HG02885 (cell line): Measurements from ENCODE around the gene GLRA3.
"Not testable (repeated sequence)": the region's sequence is repeated elsewhere in the genome, so short reads cannot be mapped to it uniquely, and the experiment has no call there.

ENCODE experiments used
- ATAC-seq: cut with Tn5 transposase; IDR thresholded peaks from one replicate; pipeline ENCODE4 v1.9.1; 2021; ENCODE audit warnings: mild to moderate bottlenecking; ENCODE audit not compliant: unreplicated experiment, poor library complexity

Gene GLRA3

DNA sequence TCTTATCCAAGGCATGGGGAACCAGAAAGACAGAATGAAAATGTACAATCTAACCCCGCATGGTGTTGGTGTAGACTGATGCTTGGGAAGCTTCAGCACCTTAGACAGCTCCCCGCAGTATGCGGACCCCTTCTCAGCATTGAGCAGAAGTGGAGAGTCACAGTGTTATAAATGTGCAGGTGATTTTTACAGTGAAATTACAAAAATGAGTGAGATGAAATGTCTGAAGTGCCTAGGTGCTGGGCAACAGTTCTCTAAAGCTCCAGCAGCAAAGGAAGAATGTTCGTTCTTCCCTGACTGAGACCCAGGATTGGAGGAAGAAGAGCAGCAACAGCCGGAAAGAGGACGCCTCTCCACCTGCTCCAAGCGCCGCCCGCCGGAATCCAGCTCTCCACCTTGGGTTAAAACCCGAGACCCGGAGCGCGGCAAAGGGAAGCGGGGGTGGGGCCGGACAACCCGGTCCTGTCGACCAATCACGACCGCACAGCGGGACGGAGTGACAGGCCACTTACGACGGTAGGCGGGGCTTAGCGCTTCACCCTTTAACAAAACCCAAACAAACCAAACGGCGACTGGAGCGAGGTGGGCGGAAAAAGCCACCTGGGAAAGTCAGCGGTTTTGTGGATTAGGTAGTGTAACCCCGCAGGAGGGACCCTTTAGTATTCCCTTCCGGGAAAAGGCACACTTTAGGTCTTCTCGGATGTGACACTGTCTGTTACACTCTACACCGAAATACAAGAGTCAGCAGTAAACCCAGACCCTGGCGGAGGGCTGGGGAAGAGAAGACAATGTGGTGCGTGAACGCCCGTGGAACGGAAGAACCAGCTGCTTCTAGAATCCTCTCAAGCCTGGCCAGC, at the start of gene GLRA3:
Gene GLRA3 (minus strand): TSS at position 403 of the 857 bp plus-strand sequence. CDS start 436 bp downstream, outside the sequence.
- peak; percentile 97 for ATAC-seq

DNA sequence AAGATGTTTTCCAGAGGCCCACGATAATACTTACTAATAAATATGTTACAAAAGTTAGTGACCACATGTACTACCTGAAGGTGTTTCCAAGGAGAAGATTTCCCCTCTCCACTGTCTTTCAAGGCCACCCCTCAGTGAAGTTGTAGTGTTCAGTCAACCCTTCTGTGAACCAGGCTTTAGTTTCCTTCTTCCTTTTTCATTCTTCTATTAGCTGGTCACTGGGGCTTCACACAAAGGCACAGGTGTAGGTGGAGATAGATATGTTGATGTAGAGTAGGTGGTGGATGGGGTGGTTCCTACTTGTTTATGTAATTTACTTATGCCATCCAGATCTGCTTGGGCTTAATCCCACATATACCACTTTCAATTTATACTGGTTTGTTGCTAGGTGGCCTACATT, 45.9 kb upstream of the GLRA3 start:
- peak; percentile 40 for ATAC-seq

DNA sequence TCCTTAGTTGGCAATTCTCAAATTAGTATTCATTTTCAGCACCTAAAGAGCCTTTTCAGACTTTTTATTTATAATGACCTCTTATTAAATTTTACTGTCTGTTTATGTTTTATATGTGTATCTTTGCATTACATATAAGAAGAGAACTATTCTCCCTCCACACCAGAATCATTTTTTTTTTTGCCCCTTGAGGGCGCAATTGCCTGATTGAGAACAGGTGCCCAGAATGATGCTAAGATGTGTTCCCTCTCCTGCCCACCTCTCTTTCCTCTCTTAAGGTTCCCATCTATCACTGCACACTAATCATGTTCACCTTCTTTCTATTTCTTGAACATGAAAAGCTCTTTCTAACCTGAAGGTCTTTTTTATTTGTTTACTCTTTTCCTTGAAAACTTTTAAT, 44.9 kb upstream of the GLRA3 start:
- ATAC-seq = peak; percentile 84

DNA sequence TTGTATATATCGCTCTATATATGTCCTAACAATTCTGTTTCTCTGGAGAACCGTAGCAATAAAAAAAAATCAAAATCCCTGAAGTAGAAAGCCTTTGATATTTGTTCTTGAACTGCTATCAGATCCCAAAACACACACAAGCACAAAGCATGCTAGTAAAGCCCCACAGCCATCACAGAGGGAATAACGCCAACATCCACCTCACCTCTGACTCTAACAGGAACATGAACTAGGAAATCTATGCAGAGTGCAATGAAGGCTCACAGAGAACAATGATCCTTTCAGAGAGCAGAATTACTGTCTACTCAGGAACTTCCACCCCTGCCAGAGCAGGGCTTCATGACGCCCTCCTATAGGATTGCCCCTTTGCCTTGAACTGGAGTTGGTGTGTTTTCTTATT, 44.1 kb upstream of the GLRA3 start:
- not testable (repeated sequence) for ATAC-seq

DNA sequence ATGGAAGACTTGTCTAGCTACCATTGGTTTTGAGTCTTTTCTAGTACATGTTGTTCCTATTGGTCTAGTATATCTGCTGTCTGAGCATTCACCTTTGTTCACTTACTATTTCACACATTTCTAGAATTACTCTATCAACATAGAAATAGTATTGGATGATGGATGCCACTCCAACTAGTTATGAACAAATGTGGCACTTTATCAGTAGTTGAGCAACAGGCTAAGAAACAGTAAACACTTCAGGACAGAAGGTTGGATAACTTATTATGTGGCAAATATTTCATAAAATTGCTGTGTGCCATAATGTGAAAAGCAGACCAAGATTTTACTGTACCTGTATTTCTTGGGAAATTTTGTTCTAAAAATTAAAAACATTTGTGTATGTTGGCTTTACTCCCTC, 42.4 kb upstream of the GLRA3 start:
- no peak for ATAC-seq

DNA sequence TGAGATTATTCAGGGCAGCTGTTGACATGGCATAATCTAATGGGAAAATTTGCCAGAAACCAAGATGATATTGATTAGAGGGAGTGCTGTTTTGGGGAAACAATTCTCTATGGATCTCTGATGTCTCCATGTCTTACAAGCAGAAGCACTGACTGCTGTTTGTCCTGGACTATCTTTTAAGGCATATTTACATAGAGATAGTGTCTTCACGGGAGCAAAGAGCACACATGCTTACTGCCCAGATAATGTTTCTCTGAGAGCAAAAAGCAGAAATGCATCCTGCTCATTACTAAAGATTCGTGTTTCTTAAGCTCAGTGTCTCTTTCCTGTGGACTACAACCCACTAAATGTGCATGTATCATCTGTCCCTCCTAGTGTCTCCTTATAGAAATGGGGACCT, 41.3 kb upstream of the GLRA3 start:
- no peak for ATAC-seq

DNA sequence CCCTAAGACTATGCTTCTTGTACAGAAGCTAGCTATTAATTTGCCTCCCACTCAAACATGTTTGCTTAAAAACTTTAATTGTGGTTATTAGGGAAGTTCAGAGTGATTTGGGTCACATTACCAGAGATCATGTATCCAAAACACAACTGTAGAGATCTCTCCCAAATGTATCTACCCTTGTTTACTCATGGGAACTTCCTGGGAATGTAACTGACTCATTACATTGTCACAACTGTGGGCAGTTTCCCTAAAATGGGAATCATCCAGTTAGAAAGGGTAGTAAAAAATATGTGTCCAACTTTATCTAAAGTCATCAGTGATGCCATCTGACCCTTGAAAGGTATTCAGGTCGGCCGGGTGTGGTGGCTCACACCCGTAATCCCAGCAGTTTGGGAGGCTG, 40.3 kb upstream of the GLRA3 start:
- no peak for ATAC-seq

DNA sequence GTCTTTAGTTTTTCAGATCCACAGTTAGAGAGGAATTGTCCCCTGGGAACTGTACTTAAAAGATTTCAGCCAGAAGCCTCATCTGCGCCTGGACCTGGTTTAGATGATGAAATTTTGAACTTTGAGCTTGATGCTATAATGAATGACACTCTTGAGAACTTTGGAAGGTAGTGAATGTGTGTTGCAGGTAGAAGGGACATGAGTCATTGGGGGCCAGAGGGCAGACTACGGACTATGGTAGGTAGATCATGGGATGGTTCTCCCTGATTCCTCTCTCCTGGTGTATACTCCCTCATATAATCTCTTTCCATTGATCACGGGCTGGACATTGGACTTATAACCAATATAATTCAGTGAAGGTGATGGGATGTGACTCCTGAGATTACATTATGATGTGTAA, 38.9 kb upstream of the GLRA3 start:
- ATAC-seq = no peak

DNA sequence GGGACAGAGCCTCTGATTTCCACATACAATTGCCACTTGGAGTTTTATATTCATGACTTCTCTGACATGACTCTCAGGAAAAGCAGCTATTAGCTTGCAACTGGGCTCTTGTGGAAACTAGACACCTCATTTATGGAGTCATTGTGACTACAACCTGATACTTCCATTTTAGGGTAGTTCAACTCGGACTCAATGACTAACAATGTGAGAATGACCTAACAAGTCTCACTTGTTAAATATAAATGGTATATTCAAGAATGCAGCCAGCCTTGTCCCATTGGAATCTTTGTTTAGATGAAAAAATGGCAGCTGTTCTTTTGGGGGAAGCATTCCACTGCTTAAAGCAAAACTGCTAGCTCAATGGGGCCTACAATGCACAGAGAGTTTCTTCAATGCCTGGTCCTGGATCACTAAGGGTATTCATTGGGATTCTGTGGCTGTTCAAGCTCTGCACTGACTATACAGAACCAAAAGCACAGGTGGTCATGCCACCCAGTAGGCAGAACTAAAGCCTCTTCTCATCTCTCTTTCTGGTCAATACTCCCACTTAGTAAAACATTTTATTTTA, 36.5 kb upstream of the GLRA3 start:
- ATAC-seq = peak; percentile 78

DNA sequence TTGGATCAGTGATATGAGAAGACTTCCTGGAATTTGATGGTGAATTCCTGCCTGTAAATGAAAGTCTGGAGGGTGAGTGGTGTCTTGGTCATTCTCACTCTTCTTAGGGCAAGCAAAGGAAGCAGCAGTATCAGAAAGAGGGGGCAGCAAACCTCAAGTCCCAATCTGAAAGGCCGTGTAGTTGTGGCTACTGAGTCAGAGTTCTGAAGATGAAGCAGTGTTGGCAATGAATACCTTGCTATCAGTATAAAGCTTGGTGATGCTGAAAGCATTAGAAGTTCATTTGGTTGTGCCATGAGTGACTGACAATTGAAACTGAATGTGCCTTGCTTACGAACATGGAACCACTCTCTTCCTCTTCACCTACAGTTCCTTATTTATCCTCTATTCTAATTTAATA, 35.0 kb upstream of the GLRA3 start:
- no peak for ATAC-seq

DNA sequence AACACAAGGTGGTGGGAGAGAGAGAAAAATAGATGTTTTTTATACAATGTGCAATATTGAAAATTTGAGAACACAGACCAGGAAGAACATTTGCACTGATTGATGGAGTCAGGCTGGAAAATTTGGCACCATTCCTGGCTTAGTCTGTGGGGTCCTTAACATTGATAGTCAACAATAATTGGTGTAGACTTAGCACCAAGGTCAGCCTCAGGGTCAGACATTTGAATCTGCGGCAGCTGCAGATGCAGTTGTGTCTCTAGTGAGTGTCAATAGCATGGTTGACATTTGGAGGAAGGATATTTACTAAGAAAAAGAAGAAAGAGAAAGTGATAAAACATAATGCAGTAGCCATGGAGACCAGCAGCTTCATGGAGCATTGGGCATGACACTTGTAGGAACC, 31.5 kb upstream of the GLRA3 start:
- ATAC-seq = no peak

DNA sequence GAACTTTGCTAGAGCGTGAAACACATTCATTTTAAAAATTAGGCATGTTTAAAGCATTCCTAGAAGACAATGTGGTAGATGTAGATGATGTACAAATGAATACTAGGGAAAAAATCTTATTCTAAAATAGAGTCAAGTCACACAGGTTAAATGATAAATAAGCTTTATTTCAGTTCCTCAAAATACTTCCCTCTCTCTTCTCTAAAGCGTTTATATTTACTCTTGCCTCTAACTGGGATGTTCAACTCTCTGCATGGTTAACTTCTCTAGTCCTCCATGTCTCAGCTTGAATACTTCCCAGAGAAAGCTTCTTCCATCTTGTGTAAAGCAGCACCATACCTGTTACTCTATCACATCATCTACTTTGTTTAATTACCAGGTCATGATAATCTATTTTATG, 30.9 kb upstream of the GLRA3 start:
- ATAC-seq = peak; percentile 96

DNA sequence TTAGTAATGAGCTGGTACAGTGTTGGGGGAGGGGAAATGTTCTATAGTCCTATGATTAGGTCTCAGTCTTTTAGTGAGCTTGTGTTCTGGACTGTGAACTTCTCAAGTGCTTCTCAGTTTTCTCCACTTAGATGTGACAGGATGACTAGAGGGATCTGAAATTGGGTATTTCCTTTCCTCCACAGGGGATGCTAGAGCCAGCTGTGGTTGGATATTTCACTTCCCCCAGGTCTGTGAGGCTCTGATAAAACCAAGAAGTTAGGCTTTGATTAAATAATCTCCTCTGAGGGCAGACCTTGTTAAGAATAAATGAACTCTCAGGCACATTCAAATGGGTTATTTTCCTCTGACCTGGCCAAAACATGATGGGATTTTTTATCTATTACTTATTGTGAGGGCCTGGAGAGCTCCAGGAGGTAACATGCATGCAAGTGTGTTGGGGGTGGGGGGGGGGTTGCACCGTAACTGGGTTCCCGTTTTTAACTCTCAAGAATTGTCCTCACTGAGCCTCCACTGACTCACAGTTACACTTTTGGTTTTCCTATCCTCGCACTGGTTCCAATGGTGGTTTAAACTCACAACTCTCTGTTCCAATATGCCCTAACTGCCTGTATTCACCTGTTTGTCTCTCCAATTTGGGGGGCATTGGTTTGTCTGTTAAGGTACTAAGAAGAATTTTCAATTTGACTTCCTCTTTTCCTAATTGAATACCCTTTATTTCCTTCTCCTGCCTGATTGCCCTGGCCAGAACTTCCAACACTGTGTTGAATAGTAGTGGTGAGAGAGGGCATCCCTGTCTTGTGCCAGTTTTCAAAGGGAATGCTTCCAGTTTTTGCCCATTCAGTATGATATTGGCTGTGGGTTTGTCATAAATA, 28.1 kb upstream of the GLRA3 start:
- no peak for ATAC-seq

DNA sequence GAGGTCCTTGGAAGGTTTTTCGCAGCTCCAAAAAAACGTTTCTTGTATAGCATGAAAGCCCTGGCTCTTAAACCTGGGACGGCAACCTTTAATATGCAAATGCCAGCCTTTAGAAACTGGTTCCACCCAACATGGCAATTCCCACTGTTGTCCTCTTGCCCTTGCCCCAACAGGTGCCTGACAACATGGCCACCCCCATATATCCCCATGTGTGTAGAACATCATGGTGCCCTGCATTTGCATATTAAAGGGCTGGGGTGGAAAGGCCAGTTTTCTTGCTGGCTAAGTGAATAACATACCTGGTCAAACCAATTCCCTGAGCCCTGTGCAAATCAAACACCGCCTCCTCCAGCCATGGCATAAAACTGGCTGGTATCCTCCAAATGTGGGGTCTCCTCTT, 26.0 kb upstream of the GLRA3 start:
- ATAC-seq = no peak

DNA sequence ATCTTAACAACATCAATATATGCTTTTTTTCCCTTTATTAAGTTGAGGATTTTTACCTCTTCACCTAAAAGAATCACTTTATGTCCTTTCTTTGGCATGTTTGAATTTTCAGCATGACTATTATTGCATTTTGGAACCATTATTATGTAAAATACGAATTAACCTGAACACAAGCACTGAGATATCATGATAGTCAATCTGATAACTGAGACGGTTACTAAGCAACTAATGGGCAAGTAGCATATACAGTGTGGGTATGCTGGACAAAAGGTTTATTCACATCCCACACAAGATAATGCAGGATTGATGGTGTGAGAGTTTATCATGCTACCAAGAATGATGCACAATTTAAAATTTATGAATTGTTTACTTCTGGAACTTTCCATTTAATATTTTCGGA, 24.6 kb upstream of the GLRA3 start:
- no peak for ATAC-seq

DNA sequence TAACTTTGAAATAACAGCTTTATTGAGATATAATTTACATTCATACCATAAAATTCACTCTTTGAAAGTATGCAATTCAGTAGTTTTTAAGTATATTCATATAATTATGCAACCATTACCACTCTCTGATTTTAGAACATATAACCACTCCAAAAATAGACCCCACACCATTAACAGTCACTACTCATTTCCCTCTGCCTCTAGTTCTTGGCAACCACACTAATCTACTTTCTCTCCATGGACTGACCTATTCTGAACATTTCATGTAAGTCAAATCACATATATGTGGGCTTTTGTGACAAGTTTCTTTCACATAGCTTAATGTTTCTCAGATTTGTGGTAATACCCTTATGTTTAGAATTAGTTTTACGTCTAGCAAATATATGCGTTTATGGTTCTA, 19.5 kb upstream of the GLRA3 start:
- no peak for ATAC-seq

DNA sequence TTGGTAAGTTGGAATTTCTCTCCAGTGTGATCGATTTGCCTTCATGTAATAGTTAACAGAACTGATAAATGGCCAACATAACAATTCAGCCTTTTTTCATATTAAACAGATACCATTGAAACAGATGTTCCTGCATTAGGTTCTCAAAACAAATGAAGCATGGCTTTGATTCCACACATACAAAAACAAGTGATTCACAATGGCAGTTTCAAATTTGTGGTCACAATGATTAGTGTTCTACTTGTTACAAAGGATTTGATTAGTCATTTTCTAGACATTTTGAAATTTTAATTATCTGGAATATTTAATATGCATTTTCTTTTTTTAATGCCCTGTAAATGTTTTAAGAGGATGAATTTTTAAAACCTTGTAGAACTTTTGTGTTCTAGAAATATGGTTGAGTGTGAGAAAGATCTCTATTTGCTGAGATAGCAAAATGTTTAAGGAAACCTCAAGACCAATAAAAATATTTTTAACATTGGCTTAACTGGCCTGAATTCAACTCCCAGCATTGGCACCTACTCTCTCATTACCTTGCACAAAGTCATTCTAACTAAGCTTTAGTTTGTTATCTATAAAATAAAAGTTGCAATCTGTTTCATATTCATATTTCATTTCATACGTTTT, 18.9 kb upstream of the GLRA3 start:
- ATAC-seq = no peak

DNA sequence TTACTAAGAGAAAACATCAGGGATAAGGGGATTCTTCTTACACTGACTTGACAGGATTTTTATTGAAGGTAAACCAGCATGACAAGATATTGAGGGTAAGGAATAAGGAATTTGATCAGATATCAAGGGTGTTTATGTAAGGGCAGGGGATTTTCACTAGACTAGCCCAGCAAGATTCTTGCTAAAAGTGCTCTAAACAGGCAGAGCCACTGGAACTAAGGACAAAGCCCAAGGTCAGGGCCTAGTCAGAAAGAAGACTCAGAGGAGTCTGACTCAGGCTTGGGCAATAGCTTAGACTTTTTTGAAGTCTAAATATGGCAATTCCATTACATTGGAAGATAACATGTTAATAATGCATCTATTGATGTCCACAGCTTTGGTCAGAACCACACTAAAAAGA, 6.5 kb upstream of the GLRA3 start:
- no peak for ATAC-seq

DNA sequence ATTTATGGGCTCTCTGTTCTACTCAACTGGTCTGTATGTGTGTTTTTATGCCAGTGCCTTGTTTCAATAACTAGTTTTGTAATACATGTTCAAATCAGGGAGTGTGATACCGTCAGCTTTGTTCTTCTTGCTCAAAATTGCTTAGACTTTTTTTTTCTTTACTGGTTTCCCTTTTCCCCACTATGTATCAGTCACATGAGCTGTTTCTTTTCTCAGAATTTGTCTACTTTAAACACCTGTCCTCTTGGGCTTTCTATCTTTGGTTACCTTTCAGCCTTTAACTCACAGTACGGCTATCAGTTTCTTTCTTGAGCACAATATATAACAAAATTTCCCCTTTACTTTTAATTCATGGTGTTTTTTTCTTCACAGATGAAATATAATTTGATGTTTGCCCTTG, 5.4 kb upstream of the GLRA3 start:
- ATAC-seq = no peak

DNA sequence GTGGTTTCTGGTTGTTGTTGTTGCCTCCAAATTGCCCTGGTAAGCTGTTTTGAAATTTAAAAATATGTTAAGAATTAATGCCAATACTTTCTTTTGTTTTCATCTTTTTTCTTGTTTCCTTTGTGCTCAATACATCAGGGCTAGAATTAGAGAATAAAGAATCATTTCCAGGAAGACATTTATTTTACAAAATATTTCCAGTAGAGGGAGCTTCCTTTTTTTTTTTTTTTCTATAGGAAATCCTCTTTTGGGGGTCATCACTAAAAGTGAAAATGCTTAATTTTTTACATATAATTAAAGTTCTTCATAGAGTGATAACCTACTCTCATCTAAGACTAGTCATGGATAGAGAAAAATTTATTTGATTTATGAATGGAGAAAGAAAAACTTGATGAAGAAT, 2.4 kb downstream of the GLRA3 start:
- ATAC-seq = no peak

DNA sequence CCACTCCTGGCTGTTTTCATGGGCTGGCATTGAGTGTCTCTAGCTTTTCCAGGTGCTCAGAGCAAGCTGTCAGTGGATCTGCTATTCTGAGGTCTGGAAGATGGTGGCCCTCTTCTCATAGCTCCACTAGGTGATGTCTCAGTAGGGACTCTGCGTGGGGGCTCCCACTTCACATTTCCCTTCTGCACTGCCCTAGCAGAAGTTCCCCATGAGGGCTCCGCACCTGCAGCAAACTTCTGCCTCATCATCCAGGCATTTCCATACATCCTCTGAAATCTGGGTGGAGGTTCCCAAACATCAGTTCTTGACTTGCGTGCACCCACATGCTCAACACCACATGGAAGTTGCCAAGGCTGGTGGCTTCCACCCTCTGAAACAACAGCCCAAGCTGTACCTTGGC, 13.8 kb downstream of the GLRA3 start:
- no peak for ATAC-seq
